Cardiac muscle cell (in vitro differentiated cells and primary cell): ENCODE measurements around the gene SELENOK. TPM values are rescaled to one million over a fixed set of nuclear protein-coding genes. Genes with fewer than 3 reads are reported as not detected.

Source experiments
- DNase-seq, 2 donors: peaks; one replicate each; pipeline versions ENCODE4 v3.0.0 to v3.0.0-alpha.2; 2010 to 2017; ENCODE audit warnings: low read depth in 1 of 2, low spot score in 1 of 2
- H3K27ac ChIP-seq: fragments of 200-600 bp; sonication (generic); 2 replicates; pipeline ENCODE4 v1.5.1; 2016
- H3K27me3 ChIP-seq: fragments of 200-600 bp; sonication (generic); 2 replicates; pipeline ENCODE4 v1.6.0; 2016; ENCODE audit warnings: control low read depth
- H3K36me3 ChIP-seq: fragments of 200-600 bp; sonication (generic); 2 replicates; pipeline ENCODE4 v1.5.1; 2016; ENCODE audit warnings: control low read depth
- H3K4me1 ChIP-seq: fragments of 200-600 bp; sonication (generic); 2 replicates; pipeline ENCODE4 v1.8.1; 2017; ENCODE audit warnings: low read depth, mild to moderate bottlenecking, mixed run types
- H3K4me3 ChIP-seq: fragments of 200-600 bp; sonication (generic); 2 replicates; pipeline ENCODE4 v1.5.1; 2016; ENCODE audit warnings: mild to moderate bottlenecking
- H3K9me3 ChIP-seq: fragments of 200-600 bp; sonication (generic); 2 replicates; pipeline ENCODE4 v1.5.1; 2017; ENCODE audit warnings: low read depth, mild to moderate bottlenecking, control low read depth
- polyA plus RNA-seq: library from polyadenylated mRNA; unstranded; fragments of >200 nt; fragmentation: Nextera tagmentation; extraction: Ambion mirVana; gene quantifications from 2 replicates; pipeline ENCODE4 v1.2.1, GENCODE V29; 2016
- total RNA-seq: library from RNA; depleted of rRNA; stranded (reverse); fragments of >200 nt; gene quantifications from 2 replicates; pipeline ENCODE4 v1.2.3, GENCODE V29; 2016
- TF ChIP-seq, protein P1 (sequence below): IDR thresholded peaks from 2 replicates; pipeline ENCODE4 v1.5.1; 2012; ENCODE audit warnings: low read depth, mild to moderate bottlenecking, low read length

The SELENOK gene
- total and polyA plus RNA-seq, 2 experiments from 2014 or later: 77.8 to 227 TPM

DNA sequence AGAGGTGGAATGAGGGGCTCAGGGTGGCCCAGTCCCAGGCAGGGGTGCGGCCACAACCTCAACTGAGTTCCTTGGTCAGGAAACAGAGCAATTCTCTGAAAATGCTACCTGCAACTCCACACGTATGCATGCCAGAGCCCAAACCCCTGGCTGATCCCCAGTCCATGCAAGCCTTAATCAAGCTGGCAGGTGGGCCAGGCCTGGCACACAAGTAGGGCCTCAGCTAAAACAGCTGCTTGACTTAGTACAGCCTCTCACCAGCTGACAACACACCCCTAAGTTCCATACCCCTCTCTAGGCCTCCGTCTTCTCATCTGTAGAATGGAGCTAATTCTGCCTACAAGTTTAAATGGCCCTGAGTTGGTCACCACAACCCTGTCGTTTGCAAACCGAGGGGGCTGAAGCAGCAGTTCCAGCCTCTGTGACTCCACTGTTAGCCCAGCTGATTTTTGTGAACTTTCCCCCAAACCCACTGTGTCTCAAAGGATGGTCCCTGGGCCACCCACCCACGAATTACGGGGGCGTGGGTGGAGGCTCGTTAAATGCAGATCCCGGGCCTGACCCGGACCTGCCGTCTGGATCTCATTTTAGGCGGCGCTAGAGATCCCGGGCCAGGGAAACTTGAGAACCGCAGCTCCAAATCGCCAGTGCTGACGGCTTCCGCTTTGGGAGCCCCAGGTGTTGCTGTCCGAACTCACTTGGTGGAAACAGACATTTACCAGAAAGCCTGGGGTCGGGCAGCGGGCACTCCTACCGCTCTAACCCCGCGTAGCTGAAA lies 46.4 kb downstream of the SELENOK start:
- Histone ChIP-seq H3K4me1 (peaks cover 7% of the 10 kb centered on the region), H3K4me3 (peak overlapping the region; percentile 53), H3K36me3 (no peaks in the 10 kb centered on the region), H3K27me3 (peaks cover 5% of the 10 kb centered on the region), H3K27ac (peak overlapping the region; percentile 93), H3K9me3 (no peaks in the 10 kb centered on the region)
- peak; percentile 40 to 89 for DNase-seq
- TF ChIP-seq, protein P1, sequence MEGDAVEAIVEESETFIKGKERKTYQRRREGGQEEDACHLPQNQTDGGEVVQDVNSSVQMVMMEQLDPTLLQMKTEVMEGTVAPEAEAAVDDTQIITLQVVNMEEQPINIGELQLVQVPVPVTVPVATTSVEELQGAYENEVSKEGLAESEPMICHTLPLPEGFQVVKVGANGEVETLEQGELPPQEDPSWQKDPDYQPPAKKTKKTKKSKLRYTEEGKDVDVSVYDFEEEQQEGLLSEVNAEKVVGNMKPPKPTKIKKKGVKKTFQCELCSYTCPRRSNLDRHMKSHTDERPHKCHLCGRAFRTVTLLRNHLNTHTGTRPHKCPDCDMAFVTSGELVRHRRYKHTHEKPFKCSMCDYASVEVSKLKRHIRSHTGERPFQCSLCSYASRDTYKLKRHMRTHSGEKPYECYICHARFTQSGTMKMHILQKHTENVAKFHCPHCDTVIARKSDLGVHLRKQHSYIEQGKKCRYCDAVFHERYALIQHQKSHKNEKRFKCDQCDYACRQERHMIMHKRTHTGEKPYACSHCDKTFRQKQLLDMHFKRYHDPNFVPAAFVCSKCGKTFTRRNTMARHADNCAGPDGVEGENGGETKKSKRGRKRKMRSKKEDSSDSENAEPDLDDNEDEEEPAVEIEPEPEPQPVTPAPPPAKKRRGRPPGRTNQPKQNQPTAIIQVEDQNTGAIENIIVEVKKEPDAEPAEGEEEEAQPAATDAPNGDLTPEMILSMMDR: peak; percentile 39

DNA sequence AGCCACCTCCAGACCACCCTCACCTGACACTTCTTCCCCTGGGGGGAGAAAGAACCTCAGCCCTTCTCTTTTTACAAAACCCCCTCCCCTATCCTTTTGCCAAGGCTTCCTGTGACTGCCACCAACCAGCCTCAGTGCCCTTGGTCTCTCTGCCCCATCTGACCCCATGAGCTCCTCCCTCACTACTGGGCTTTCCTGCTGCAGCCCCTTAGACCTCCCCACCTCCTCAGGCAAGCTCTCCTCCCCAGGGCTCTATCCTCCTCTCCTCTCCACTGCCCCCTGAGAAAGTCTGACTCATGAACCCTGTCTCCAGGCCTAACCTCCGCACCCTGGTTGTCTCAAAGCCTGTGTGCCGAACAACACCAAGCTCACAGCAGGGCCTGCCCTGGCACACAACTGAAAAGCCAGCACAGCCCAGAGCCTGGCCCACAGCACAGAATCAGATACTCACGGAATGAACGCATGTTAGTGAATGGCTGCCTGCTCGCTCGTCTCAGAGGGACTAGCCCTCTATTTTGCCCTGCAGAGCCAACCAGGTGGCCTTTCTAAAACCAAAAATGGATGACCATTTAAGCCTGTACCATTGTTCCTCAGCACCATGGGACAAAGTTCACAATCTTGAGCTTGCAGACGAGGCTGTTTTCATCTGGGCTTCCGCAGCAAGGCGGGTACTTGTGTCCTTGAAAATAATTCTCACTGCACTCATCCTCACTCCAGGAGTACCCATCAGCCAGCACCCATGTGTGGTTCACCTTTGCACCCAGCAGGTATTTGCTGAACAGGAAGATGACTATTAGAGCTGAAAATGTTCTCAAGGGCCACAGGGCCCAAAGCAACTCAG lies 47.2 kb downstream of the SELENOK start:
- H3K36me3 ChIP-seq: no peaks in the 10 kb centered on the region
- H3K27me3 ChIP-seq: peaks cover 5% of the 10 kb centered on the region
- TF ChIP-seq, protein P1: no peak
- H3K9me3 ChIP-seq: no peaks in the 10 kb centered on the region
- H3K4me3 ChIP-seq: no peak overlapping the region
- DNase-seq: no peak
- H3K4me1 ChIP-seq: peaks cover 7% of the 10 kb centered on the region
- no peak overlapping the region for H3K27ac ChIP-seq

DNA sequence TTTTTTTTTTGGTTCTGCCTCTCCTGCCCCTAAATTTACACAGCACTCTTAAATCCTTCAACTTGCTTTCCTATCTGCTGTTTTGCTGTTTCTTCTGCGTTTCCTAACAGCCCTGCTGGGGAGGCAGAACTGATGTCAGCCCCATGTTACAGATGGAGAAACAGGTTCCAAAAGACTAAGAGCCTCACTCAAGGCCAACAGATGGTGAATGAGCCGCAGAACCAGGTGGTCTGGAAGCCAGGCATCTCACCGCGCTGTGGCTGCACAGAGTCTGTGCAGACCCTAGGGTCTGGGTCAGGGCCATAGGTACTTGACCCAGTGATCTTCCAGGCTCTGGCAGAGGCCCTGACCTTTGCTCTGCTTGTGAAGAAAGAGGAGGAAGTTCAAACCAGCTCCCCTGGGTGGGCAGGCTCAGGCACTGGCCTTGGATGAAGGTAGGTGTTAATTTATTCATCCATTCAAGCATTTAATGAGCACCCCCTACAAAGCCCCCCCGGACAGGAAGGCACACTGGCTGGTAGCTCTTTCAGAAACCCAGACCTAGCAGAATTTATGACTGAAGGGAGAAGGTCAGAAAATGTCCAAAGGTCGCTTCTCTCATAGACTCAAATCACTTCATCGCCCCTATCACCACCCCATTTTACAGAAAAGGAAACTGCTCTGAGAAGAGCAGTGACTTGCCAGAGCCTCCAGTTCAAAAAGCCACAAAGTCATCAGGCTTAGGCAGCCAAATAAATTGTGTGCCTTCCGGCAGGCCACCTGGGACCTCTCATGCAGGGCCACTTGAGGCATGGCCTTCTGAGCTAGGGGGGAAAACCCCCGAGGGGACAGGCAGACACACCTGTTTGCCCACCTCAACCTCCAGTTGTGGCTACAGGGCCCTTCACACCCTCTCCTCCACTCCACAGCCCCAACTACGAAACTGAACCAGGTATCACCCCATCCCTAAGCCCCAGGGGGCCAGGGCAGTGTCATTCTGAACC lies 48.2 kb downstream of the SELENOK start:
- H3K27me3 ChIP-seq: peaks cover 5% of the 10 kb centered on the region
- no peak overlapping the region for H3K27ac ChIP-seq
- H3K4me3 ChIP-seq: no peak overlapping the region

DNA sequence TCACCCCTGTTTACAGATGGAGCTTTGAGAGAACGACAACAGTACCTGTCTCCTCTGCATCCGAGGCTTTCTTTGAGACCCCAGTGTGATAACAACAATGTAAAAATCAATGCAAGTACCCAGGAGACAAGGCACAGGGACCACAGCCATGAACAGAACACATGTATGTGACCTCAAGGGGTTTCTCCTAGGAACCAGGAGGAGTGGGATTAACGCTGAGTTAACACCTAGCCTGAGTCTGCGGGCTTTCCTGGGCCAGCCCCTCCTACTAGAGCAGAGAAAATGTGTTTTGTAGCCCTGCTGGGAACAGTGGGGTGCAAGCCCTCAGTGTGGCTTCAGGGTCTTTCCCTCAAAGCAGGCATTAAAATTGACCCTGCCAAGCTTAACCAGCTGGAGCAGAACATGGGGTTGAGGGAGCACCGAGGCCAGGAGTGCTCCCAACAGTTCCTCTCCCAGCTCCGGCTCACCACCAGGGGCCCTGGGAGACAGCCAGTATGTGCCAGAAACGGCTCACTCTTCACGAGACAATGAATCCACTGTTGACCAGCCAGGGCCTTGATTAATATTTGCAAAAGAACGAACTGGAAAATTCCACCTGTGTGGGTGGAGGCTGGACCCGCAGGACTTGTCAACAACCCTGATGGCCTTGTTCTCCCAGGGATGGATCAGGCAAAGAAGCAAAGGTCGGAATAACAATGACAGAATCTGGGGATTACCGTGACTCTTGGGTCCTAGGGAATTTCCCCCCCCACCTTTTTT lies 49.0 kb downstream of the SELENOK start:
- Histone ChIP-seq H3K4me3 (no peak overlapping the region), H3K36me3 (no peaks in the 10 kb centered on the region), H3K4me1 (peaks cover 7% of the 10 kb centered on the region), H3K27me3 (peaks cover 5% of the 10 kb centered on the region), H3K9me3 (no peaks in the 10 kb centered on the region), H3K27ac (no peak overlapping the region)
- TF ChIP-seq, protein P1: peak; percentile 28
- peak; percentile 27 to 59 for DNase-seq

More for the DNA sequence above, 48.2 kb downstream of the SELENOK start:
- no peaks in the 10 kb centered on the region for H3K9me3 ChIP-seq
- no peak for DNase-seq
- H3K4me1 ChIP-seq: peaks cover 7% of the 10 kb centered on the region
- H3K36me3 ChIP-seq: no peaks in the 10 kb centered on the region
- TF ChIP-seq, protein P1: no peak
